OCI-LY1 (cell line): Measurements from ENCODE around the gene DBN1.

Experiments used
- H2AFZ ChIP-seq: fragments of 200-600 bp; sonication (generic), shearing (Covaris generic); 2 replicates; pipeline ENCODE4 v1.6.0; 2014; ENCODE audit warnings: antibody characterized with exemption, mild to moderate bottlenecking, low read length
- H3F3A ChIP-seq: fragments of 200-600 bp; sonication (generic), shearing (Covaris generic); 2 replicates; pipeline ENCODE4 v1.6.0; 2014; ENCODE audit warnings: mild to moderate bottlenecking, antibody characterized with exemption, low read length, moderate library complexity; ENCODE audit not compliant: insufficient read depth
- H3K27ac ChIP-seq: fragments of 200-600 bp; sonication (generic); 2 replicates; pipeline ENCODE4 v1.5.1; 2014; ENCODE audit warnings: low read length, mixed run types, mild to moderate bottlenecking, low read depth; ENCODE audit not compliant: poor library complexity, severe bottlenecking
- H3K27me3 ChIP-seq: fragments of 200-600 bp; sonication (generic); 2 replicates; pipeline ENCODE4 v1.6.0; 2014; ENCODE audit warnings: antibody characterized with exemption, mild to moderate bottlenecking, low read length, moderate library complexity; ENCODE audit not compliant: insufficient read depth
- H3K36me3 ChIP-seq: fragments of 200-600 bp; sonication (generic); 2 replicates; pipeline ENCODE4 v1.6.1; 2014; ENCODE audit warnings: mild to moderate bottlenecking, antibody characterized with exemption, low read length, moderate library complexity, mixed read lengths; ENCODE audit not compliant: insufficient read depth
- H3K4me1 ChIP-seq: fragments of 200-600 bp; sonication (generic); 2 replicates; pipeline ENCODE4 v1.5.1; 2014; ENCODE audit warnings: mild to moderate bottlenecking, low read length, moderate library complexity; ENCODE audit not compliant: insufficient read depth, severe bottlenecking
- H3K4me2 ChIP-seq: fragments of 200-600 bp; sonication (generic), shearing (Covaris generic); 2 replicates; pipeline ENCODE4 v1.6.1; 2014; ENCODE audit warnings: low read length
- H3K4me3 ChIP-seq: fragments of 200-600 bp; sonication (generic); 2 replicates; pipeline ENCODE4 v1.5.1; 2014; ENCODE audit warnings: low read length, low read depth, mild to moderate bottlenecking, mixed read lengths; ENCODE audit not compliant: poor library complexity, severe bottlenecking
- H3K79me2 ChIP-seq: fragments of 200-600 bp; shearing (Covaris generic); 2 replicates; pipeline ENCODE4 v1.6.1; 2016; ENCODE audit warnings: mixed run types, low read length, mixed read lengths; ENCODE audit not compliant: insufficient read depth
- H3K9ac ChIP-seq: fragments of 200-600 bp; sonication (generic), shearing (Covaris generic); 2 replicates; pipeline ENCODE4 v1.6.1; 2014; ENCODE audit warnings: mild to moderate bottlenecking, low read length, mixed read lengths
- H3K9me2 ChIP-seq: fragments of 200-600 bp; sonication (generic), shearing (Covaris generic); 2 replicates; pipeline ENCODE4 v1.6.1; 2014; ENCODE audit warnings: low read depth, mild to moderate bottlenecking, low read length, mixed read lengths
- H3K9me3 ChIP-seq: fragments of 200-600 bp; shearing (Covaris generic); 2 replicates; pipeline ENCODE4 v1.6.1; 2014; ENCODE audit warnings: low read length, mixed read lengths
- H4K20me1 ChIP-seq: fragments of 200-600 bp; sonication (generic), shearing (Covaris generic); 2 replicates; pipeline ENCODE4 v1.6.0; 2016; ENCODE audit warnings: mild to moderate bottlenecking, low read length; ENCODE audit not compliant: insufficient read depth
- EZH2 ChIP-seq: fragments of 200-600 bp; sonication (generic), shearing (Covaris generic); IDR thresholded peaks from 2 replicates; pipeline ENCODE4 v1.8.0; 2017; ENCODE audit warnings: borderline replicate concordance, mixed run types, mild to moderate bottlenecking, antibody characterized with exemption, low read length, moderate library complexity, mixed read lengths
- TF ChIP-seq, protein P1 (sequence below): fragments of 200-600 bp; sonication (generic), shearing (Covaris generic); IDR thresholded peaks from 2 replicates; pipeline ENCODE4 v1.5.1; 2017; ENCODE audit warnings: mild to moderate bottlenecking, antibody characterized with exemption, low read length, moderate library complexity, mixed read lengths

The DBN1 gene

DNA sequence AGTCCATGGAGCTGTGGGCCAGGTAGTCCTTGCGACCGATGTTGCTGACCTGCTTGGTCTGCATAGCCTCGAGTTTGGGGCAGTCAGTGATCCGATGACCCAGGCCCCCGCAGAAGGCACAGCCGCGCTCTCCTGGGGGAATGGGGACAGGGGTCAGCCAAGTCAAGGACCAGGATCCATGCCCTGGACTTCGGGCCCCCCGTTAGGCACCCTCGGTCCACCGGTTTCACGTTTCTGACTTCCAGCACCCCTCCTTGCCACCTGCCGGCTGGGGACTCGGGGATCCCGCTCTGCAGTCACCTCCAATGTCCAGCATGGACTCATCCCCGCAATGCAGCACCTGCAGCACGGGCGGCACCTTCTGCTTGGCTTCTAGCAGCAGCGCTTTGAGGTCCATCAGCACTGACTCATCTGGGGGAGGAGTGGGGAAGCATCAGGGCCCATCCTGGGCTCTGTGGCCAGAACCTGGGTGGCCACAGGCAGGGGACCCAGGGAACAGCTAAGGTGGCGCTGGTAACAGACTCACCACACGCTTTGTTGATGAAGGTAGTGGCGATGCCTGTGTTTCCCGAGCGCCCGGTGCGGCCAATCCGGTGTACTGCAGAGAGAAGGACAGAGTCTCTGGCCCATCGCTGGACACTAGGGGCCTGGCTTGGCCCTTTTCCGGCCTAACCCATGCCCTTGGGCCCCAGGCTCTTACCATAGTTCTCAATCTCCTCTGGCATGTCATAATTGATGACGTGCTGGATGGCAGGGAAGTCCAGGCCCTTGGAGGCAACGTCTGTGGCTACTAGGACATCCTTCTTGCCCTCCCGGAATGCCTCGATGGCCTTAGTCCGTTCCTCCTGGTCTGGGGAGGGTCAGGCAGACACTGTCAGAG is 38.6 kb upstream of the DBN1 start:
- no peak overlapping the region for H3K4me3 ChIP-seq
- no peaks in the 10 kb centered on the region for H3K9me3 ChIP-seq
- H3K9me2 ChIP-seq: no peaks in the 10 kb centered on the region
- peaks cover 7% of the 10 kb centered on the region for H3K79me2 ChIP-seq
- H3K4me1 ChIP-seq: peaks cover 67% of the 10 kb centered on the region
- H3F3A ChIP-seq: no peaks in the 10 kb centered on the region
- no peak overlapping the region for H2AFZ ChIP-seq
- no peaks in the 10 kb centered on the region for H3K27me3 ChIP-seq
- no peak overlapping the region; the same call in 1 of the 2 replicates for H3K4me2 ChIP-seq
- no peaks in the 10 kb centered on the region for H4K20me1 ChIP-seq
- TF ChIP-seq, protein P1, sequence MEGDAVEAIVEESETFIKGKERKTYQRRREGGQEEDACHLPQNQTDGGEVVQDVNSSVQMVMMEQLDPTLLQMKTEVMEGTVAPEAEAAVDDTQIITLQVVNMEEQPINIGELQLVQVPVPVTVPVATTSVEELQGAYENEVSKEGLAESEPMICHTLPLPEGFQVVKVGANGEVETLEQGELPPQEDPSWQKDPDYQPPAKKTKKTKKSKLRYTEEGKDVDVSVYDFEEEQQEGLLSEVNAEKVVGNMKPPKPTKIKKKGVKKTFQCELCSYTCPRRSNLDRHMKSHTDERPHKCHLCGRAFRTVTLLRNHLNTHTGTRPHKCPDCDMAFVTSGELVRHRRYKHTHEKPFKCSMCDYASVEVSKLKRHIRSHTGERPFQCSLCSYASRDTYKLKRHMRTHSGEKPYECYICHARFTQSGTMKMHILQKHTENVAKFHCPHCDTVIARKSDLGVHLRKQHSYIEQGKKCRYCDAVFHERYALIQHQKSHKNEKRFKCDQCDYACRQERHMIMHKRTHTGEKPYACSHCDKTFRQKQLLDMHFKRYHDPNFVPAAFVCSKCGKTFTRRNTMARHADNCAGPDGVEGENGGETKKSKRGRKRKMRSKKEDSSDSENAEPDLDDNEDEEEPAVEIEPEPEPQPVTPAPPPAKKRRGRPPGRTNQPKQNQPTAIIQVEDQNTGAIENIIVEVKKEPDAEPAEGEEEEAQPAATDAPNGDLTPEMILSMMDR: no peak
- no peak for TF ChIP-seq EZH2
- peaks cover 65% of the 10 kb centered on the region for H3K36me3 ChIP-seq
- peak overlapping the region; percentile 99 for H3K27ac ChIP-seq
- peak overlapping the region; percentile 98; the same call in 1 of the 2 replicates for H3K9ac ChIP-seq

GRCh38 chr5:177511181-177511580 is 37.7 kb upstream of the DBN1 start:
- H4K20me1 ChIP-seq: no peaks in the 10 kb centered on the region
- H3K4me3 ChIP-seq: peak overlapping the region; percentile 78
- H3K9me3 ChIP-seq: no peaks in the 10 kb centered on the region
- peak overlapping the region; percentile 94 for H3K4me2 ChIP-seq
- peaks cover 70% of the 10 kb centered on the region for H3K36me3 ChIP-seq
- H3K9me2 ChIP-seq: no peaks in the 10 kb centered on the region
- H3F3A ChIP-seq: no peaks in the 10 kb centered on the region
- H3K27ac ChIP-seq: peak overlapping the region; percentile 99
- TF ChIP-seq, protein P1: no peak
- peak overlapping the region; percentile 98 for H3K9ac ChIP-seq
- H3K4me1 ChIP-seq: peaks cover 71% of the 10 kb centered on the region
- H3K79me2 ChIP-seq: peaks cover 5% of the 10 kb centered on the region
- H3K27me3 ChIP-seq: no peaks in the 10 kb centered on the region
- H2AFZ ChIP-seq: no peak overlapping the region

GRCh38 chr5:177510567-177511053 is 37.2 kb upstream of the DBN1 start:
- Histone ChIP-seq H3K4me1 (peaks cover 66% of the 10 kb centered on the region), H3K4me2 (peak overlapping the region; percentile 94), H3K36me3 (peaks cover 65% of the 10 kb centered on the region)

More at GRCh38 chr5:177510567-177511053, 37.2 kb upstream of the DBN1 start:
- H4K20me1 ChIP-seq: no peaks in the 10 kb centered on the region
- no peaks in the 10 kb centered on the region for H3K79me2 ChIP-seq
- H3K9me3 ChIP-seq: no peaks in the 10 kb centered on the region
- H3K27me3 ChIP-seq: no peaks in the 10 kb centered on the region
- H3K9me2 ChIP-seq: no peaks in the 10 kb centered on the region
- H3K9ac ChIP-seq: peak overlapping the region; percentile 98
- no peak overlapping the region for H2AFZ ChIP-seq
- H3F3A ChIP-seq: no peaks in the 10 kb centered on the region
- peak overlapping the region; percentile 78 for H3K4me3 ChIP-seq
- TF ChIP-seq, protein P1: no peak
- no peak for TF ChIP-seq EZH2
- peak overlapping the region; percentile 99 for H3K27ac ChIP-seq
